CD4-positive, alpha-beta memory T cell (primary cell): Measurements from ENCODE around the gene OR52E6. TPM values are rescaled to one million over a fixed set of nuclear protein-coding genes. Genes with fewer than 3 reads are reported as not detected.

Experiments
- CTCF ChIA-PET: fragments of 350-600 bp; sonication (Branson Sonifier 250); formaldehyde crosslinking; loops from one replicate; lab custom pipeline; 2021; ENCODE audit warnings: inconsistent platforms; ENCODE audit not compliant: partially characterized antibody; lab: Charles Lee
- POLR2A ChIA-PET: fragments of 350-600 bp; sonication (Branson Sonifier 250); formaldehyde crosslinking; loops from one replicate; lab custom pipeline; 2021; ENCODE audit not compliant: partially characterized antibody; lab: Charles Lee
- DNase-seq, 5 donors: peaks; one replicate each; pipeline versions ENCODE4 v3.0.0 to v3.0.0-alpha.2; 2020 to 2022; ENCODE audit warnings: mixed read lengths in 1 of 5
- H3K27ac ChIP-seq: one replicate; pipeline ENCODE4 v1.7.0; 2013; ENCODE audit warnings: low read depth, low read length
- H3K27me3 ChIP-seq: 2 replicates; pipeline ENCODE4 v1.7.0; 2013; ENCODE audit warnings: mild to moderate bottlenecking, low read length, moderate library complexity; ENCODE audit not compliant: insufficient read depth
- H3K36me3 ChIP-seq: 2 replicates; pipeline ENCODE4 v1.7.0; 2013; ENCODE audit warnings: mild to moderate bottlenecking, low read length, moderate library complexity; ENCODE audit not compliant: insufficient read depth
- H3K4me1 ChIP-seq: 2 replicates; pipeline ENCODE4 v1.7.0; 2013; ENCODE audit warnings: mild to moderate bottlenecking, low read length, moderate library complexity; ENCODE audit not compliant: insufficient read depth
- H3K4me3 ChIP-seq, 2 donors: one replicate each; pipeline ENCODE4 v1.7.0; 2013; ENCODE audit warnings: low read length in 2 of 2, mild to moderate bottlenecking in 1 of 2
- H3K9me3 ChIP-seq, 2 donors: one replicate each; pipeline ENCODE4 v1.7.0; 2013; ENCODE audit warnings: low read length in 2 of 2, control low read depth in 1 of 2; ENCODE audit not compliant: control insufficient read depth in 1 of 2
- H3K27ac Mint-ChIP-seq, 7 donors: one replicate each; pipeline ENCODE4 v1.8.0; 2020 to 2021; ENCODE audit warnings: mixed read lengths in 7 of 7, mild to moderate bottlenecking in 6 of 7, inconsistent platforms in 3 of 7, moderate library complexity in 3 of 7
- H3K27me3 Mint-ChIP-seq, 2 donors: one replicate each; pipeline ENCODE4 v1.8.0; 2020 to 2021; ENCODE audit warnings: mixed read lengths in 2 of 2
- H3K36me3 Mint-ChIP-seq, 2 donors: one replicate each; pipeline ENCODE4 v1.8.0; 2020 to 2021; ENCODE audit warnings: mixed read lengths in 2 of 2, inconsistent platforms in 1 of 2, mild to moderate bottlenecking in 1 of 2
- H3K4me1 Mint-ChIP-seq, 4 donors: one replicate each; pipeline ENCODE4 v1.8.0; 2020 to 2021; ENCODE audit warnings: mixed read lengths in 4 of 4, mild to moderate bottlenecking in 1 of 4
- H3K4me3 Mint-ChIP-seq, 8 donors: one replicate each; pipeline ENCODE4 v1.8.0; 2020 to 2021; ENCODE audit warnings: mixed read lengths in 8 of 8, mild to moderate bottlenecking in 7 of 8, moderate library complexity in 6 of 8, inconsistent platforms in 3 of 8
- H3K9me3 Mint-ChIP-seq, 8 donors: one replicate each; pipeline ENCODE4 v1.8.0; 2020 to 2021; ENCODE audit warnings: mixed read lengths in 8 of 8, mild to moderate bottlenecking in 5 of 8, inconsistent platforms in 3 of 8, moderate library complexity in 1 of 8
- intact Hi-C: fragments of 100-400 bp; cut with micrococcal nuclease; formaldehyde crosslinking; loops from one replicate; pipeline ENCODE4 v1.15.1; 2023
- polyA plus RNA-seq, 2 donors: library from polyadenylated mRNA; unstranded; fragments of 300-500 nt; fragmentation: Illumina TruSeq; gene quantifications; one replicate each; pipeline ENCODE4 v1.2.3, GENCODE V29; 2021
- total RNA-seq, 2 experiments: library from RNA; stranded (reverse); gene quantifications; one replicate each; pipeline ENCODE4 v1.2.3, GENCODE V29; 2021

Gene OR52E6
- total RNA-seq (not detected), polyA plus RNA-seq (not detected)

DNA sequence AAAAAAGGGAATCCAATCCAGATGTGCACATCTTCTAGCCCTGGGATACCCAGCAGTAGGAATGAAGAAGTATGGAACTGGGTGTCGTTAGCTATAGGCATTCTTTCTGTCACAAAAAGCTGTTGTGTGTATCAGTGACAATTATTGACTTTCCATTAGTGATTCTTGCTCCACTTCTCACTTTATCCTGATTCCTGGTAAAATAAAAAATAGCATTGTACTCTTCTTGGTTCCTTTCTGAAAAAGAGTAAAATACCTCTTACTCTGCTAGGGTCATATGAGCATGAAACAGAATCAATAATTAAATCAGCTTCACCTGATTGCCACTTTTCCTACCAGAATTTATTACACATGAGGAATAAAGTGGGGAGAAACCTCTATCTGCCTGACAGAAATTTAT is at the start of gene OR52E6:
Gene OR52E6 (minus strand): TSS at position 101 of the 400 bp plus-strand sequence. CDS start 0 bp downstream, at position 101.
- Mint-ChIP-seq H3K4me1 (no peaks in the 10 kb centered on the region), H3K9me3 (peaks cover 0 to 13% (median 5%) of the 10 kb centered on the region in 8 donors), H3K4me3 (no peak within 1 kb of the TSS), H3K27me3 (peaks cover 16 to 22% of the 10 kb centered on the region in 2 donors), H3K36me3 (no peaks in the 10 kb centered on the region), H3K27ac (no peak within 1 kb of the TSS)
- ChIA-PET POLR2A (no interaction called here), CTCF (no interaction called here)
- no peaks in the 10 kb centered on the region for H3K9me3 ChIP-seq
- intact Hi-C loops = no loop called here
- H3K27me3 ChIP-seq = peaks cover 3% of the 10 kb centered on the region
- H3K27ac ChIP-seq = no peak within 1 kb of the TSS
- DNase-seq = no peak
- H3K36me3 ChIP-seq = no peaks in the 10 kb centered on the region
- H3K4me1 ChIP-seq = no peaks in the 10 kb centered on the region
- H3K4me3 ChIP-seq = no peak within 1 kb of the TSS

DNA sequence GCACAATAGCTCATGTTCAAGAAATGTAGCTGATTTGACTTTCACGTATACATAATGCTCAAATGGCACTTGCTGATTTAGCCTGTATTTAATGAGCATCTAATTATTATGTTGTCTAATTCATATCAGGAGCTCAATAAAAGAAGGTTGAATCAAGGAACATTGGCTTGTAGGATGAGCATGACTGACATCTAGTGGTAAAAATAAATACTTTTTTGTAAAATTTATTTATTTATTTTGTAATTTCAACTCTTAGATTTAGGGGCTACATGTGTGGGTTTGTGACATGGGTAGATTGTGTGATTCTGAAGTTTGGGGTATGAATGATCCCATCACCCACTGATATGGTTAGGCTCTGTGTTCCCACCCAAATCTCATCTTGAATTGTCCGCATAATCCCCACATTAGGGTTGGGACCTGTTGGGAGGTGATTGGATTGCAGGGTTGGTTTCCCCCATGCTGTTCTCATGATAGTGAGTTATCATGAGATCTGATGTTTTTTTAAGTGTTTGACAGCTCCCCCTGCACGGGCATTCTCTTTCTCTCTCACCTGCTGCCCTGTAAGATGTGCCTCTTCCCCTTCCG is 49.6 kb upstream of the OR52E6 start:
- ChIA-PET POLR2A (no interaction called here), CTCF (interaction anchor here (0.7 to 1.6 kb wide), 10 partner anchors 9 to 1705 kb away, joined by 3 to 5 read pairs (median 4); partner anchors contain the start of gene OR51D1)
- Mint-ChIP-seq H3K36me3 (no peaks in the 10 kb centered on the region), H3K27me3 (peaks cover 0 to 10% of the 10 kb centered on the region in 2 donors), H3K27ac (no peak overlapping the region), H3K9me3 (peaks cover 0 to 1% (median 0%) of the 10 kb centered on the region in 8 donors), H3K4me1 (no peaks in the 10 kb centered on the region), H3K4me3 (no peak overlapping the region)
- Histone ChIP-seq H3K27ac (no peak overlapping the region), H3K4me1 (no peaks in the 10 kb centered on the region), H3K36me3 (no peaks in the 10 kb centered on the region), H3K27me3 (no peaks in the 10 kb centered on the region), H3K4me3 (no peak overlapping the region), H3K9me3 (no peaks in the 10 kb centered on the region)
- peak in 3 of 5 donors; percentile 1 to 4 (median 2) for DNase-seq
- intact Hi-C loops = loop anchor here (1.0 to 10.0 kb wide), 5 partner anchors 287 to 1705 kb away; partner anchors contain the start of gene OR51D1

DNA sequence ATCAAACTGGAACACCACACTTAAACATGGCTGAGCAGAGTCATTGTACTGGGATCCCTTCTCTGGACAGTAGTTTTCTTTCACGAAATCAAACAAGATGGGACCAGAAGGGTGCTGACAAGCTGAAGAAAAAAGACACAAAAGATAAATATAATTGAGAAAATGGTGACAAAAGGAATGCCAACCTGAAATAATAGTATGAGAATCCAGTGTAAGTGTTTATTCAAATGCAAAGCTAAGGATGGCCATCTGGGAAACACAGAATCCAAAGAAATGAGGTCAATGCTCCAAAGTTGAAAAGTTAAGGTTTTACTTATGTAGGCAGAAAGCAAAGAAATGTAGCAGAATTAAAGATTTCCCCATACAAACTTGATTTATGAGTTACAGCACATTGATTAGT is 46.0 kb upstream of the OR52E6 start:
- H3K4me3 Mint-ChIP-seq = no peak overlapping the region
- no peaks in the 10 kb centered on the region for H3K36me3 ChIP-seq
- H3K9me3 ChIP-seq = no peaks in the 10 kb centered on the region
- no peaks in the 10 kb centered on the region for H3K27me3 ChIP-seq
- no peaks in the 10 kb centered on the region for H3K4me1 Mint-ChIP-seq
- ChIA-PET POLR2A (no interaction called here), CTCF (interaction anchor here (2.0 kb wide), 1 partner anchor 288 kb away, joined by 4 read pairs; no protein-coding TSS in a partner anchor)
- intact Hi-C loops = no loop called here
- no peak for DNase-seq
- H3K27ac ChIP-seq = no peak overlapping the region
- H3K9me3 Mint-ChIP-seq = peaks cover 0 to 1% (median 0%) of the 10 kb centered on the region in 8 donors
- no peaks in the 10 kb centered on the region for H3K4me1 ChIP-seq
- no peak overlapping the region for H3K27ac Mint-ChIP-seq
- H3K27me3 Mint-ChIP-seq = peaks cover 0 to 12% of the 10 kb centered on the region in 2 donors
- H3K36me3 Mint-ChIP-seq = no peaks in the 10 kb centered on the region
- H3K4me3 ChIP-seq = no peak overlapping the region

DNA sequence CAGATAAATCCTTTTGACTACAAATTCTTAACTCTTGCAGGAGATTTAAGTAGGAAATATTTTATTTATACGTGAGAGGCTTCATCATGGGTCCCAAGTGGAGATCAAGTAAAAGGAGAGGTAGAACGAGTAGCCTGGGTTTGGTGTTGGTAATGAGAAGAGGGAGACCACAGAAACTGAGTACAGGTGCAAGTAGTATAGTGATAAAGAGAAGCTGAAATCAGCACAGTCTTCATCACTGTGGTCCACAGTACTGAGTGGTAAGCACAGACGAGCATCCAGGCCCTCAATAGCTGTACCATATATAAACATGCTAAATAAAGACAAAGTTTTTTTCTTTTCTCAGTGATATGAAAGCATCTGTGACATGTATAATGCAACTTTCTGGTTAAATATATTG is 45.5 kb upstream of the OR52E6 start:
- H3K27ac Mint-ChIP-seq = no peak overlapping the region
- CTCF ChIA-PET = interaction anchor here (2.0 kb wide), 1 partner anchor 287 kb away, joined by 4 read pairs; no protein-coding TSS in a partner anchor

DNA sequence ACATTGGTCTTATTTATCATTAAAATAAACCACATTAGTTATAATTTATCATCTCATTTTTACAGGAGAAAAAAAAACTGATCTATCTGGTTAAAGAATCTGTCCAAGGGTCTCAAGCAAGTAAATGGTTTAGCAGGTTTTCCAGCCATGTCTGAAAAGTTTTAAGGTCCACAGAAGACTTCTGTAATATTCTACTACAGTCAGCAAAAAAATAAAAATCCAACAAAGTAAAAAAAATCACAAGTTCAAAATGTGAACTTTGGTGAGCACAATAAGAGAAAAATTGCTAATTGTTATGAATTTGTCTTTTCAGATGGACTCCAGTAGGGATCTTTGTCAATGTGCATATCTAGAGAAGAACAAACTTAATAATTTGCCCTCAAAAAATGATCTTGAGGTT is 40.1 kb upstream of the OR52E6 start:
- Histone ChIP-seq H3K4me3 (no peak overlapping the region), H3K27ac (no peak overlapping the region), H3K4me1 (no peaks in the 10 kb centered on the region), H3K27me3 (no peaks in the 10 kb centered on the region), H3K36me3 (no peaks in the 10 kb centered on the region), H3K9me3 (no peaks in the 10 kb centered on the region)
- Mint-ChIP-seq H3K36me3 (no peaks in the 10 kb centered on the region), H3K4me3 (no peak overlapping the region), H3K27me3 (peaks cover 0 to 8% of the 10 kb centered on the region in 2 donors), H3K9me3 (peaks cover 0 to 2% (median 0%) of the 10 kb centered on the region in 8 donors), H3K27ac (no peak overlapping the region), H3K4me1 (no peaks in the 10 kb centered on the region)
- intact Hi-C loops = no loop called here
- CTCF ChIA-PET = interaction anchor here (2.0 kb wide), 1 partner anchor 9 kb away, joined by 5 read pairs; no protein-coding TSS in a partner anchor
- POLR2A ChIA-PET = no interaction called here
- DNase-seq = no peak

More for the DNA sequence above, 45.5 kb upstream of the OR52E6 start:
- Histone ChIP-seq H3K9me3 (no peaks in the 10 kb centered on the region), H3K27ac (no peak overlapping the region), H3K4me3 (no peak overlapping the region), H3K36me3 (no peaks in the 10 kb centered on the region), H3K27me3 (no peaks in the 10 kb centered on the region), H3K4me1 (no peaks in the 10 kb centered on the region)
- H3K36me3 Mint-ChIP-seq = no peaks in the 10 kb centered on the region
- POLR2A ChIA-PET = no interaction called here
- DNase-seq = no peak
- H3K4me3 Mint-ChIP-seq = no peak overlapping the region
- intact Hi-C loops = no loop called here
- peaks cover 0 to 12% of the 10 kb centered on the region in 2 donors for H3K27me3 Mint-ChIP-seq
- peaks cover 0 to 1% (median 0%) of the 10 kb centered on the region in 8 donors for H3K9me3 Mint-ChIP-seq
- no peaks in the 10 kb centered on the region for H3K4me1 Mint-ChIP-seq

DNA sequence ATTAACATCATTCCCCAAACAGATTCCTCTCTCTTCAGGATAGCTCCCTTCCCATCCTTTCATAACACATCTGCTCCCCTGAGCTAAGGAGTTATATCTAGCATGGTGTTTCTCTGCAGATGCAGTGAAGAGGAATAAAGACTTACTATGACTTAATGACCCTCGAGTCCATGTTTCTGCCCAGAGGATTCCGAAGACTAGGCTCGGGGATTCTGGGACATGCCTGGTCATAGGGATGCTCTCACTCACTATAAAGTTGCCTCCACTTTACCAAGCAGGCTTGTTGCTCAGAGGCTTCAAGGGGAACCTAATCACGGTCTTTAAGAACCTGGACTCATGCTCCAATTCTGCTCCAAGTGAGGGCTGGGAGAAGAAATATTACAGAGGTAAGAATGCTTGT is 38.6 kb upstream of the OR52E6 start, which contains the start of gene OR52E4:
Gene OR52E4 (plus strand): TSS at position 301 of the 400 bp plus-strand sequence. CDS start 3,664 bp downstream, outside the sequence.
- no peak for DNase-seq
- Mint-ChIP-seq H3K36me3 (no peaks in the 10 kb centered on the region), H3K4me1 (no peaks in the 10 kb centered on the region), H3K27ac (no peak within 1 kb of the TSS), H3K4me3 (no peak within 1 kb of the TSS), H3K27me3 (peaks cover 0 to 3% of the 10 kb centered on the region in 2 donors), H3K9me3 (peaks cover 0 to 2% (median 0%) of the 10 kb centered on the region in 8 donors)
- H3K27me3 ChIP-seq = no peaks in the 10 kb centered on the region
- no peak within 1 kb of the TSS for H3K27ac ChIP-seq
- H3K9me3 ChIP-seq = no peaks in the 10 kb centered on the region
- ChIA-PET CTCF (no interaction called here), POLR2A (no interaction called here)
- no peaks in the 10 kb centered on the region for H3K36me3 ChIP-seq
- no peaks in the 10 kb centered on the region for H3K4me1 ChIP-seq
- intact Hi-C loops = no loop called here
- H3K4me3 ChIP-seq = no peak within 1 kb of the TSS

DNA sequence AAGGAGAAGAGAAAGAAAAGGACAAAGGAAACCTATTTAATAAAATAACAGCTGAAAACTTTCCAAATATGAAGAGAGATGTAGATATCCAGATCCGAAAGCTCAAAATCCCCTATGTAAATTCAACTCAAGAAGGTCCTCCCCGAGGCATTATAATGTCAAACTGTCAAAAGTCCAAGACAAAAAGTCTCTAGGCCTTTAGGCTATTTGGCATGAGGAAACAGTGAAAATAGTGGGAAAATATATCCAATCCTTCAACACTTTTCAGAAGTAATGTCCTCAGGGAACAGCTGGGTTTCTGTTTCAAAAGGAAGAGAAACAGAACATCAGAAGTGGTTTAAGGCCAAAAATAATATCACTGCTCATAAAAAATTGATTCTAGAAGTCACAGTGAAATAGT is 36.9 kb upstream of the OR52E6 start:
- CTCF ChIA-PET = no interaction called here
- Histone ChIP-seq H3K36me3 (no peaks in the 10 kb centered on the region), H3K27me3 (no peaks in the 10 kb centered on the region), H3K27ac (no peak overlapping the region), H3K9me3 (no peaks in the 10 kb centered on the region), H3K4me3 (no peak overlapping the region), H3K4me1 (no peaks in the 10 kb centered on the region)
- intact Hi-C loops = no loop called here
- Mint-ChIP-seq H3K36me3 (no peaks in the 10 kb centered on the region), H3K27ac (no peak overlapping the region), H3K4me1 (no peaks in the 10 kb centered on the region), H3K9me3 (peaks cover 0 to 4% (median 1%) of the 10 kb centered on the region in 8 donors), H3K27me3 (peaks cover 1 to 7% of the 10 kb centered on the region in 2 donors), H3K4me3 (no peak overlapping the region)
- POLR2A ChIA-PET = no interaction called here
- no peak for DNase-seq
